H9 (cell line): ENCODE data around the gene APBA2. TPM values are rescaled to one million over a fixed set of nuclear protein-coding genes. Genes with fewer than 3 reads are reported as not detected.
A peak's percentile ranks its signal among the peaks of the same experiment; 100 is the strongest.

ENCODE experiments used
- DNase-seq: peaks from one replicate; pipeline ENCODE4 v3.0.0-alpha.2; 2017
- H2AFZ ChIP-seq: one replicate; pipeline ENCODE4 v1.6.1; 2013; ENCODE audit warnings: mild to moderate bottlenecking, low read length, control low read depth, moderate library complexity
- H2AK5ac ChIP-seq: 2 replicates; pipeline ENCODE4 v1.6.1; 2013; ENCODE audit warnings: low read length, control low read depth, mixed read lengths; ENCODE audit not compliant: insufficient read length
- H2BK120ac ChIP-seq: one replicate; pipeline ENCODE4 v1.6.1; 2013; ENCODE audit warnings: low read depth, mild to moderate bottlenecking, low read length, control low read depth, inconsistent platforms; ENCODE audit not compliant: poor library complexity, severe bottlenecking
- H2BK12ac ChIP-seq: 2 replicates; pipeline ENCODE4 v1.6.1; 2013; ENCODE audit warnings: low read length, control low read depth, mixed read lengths, low read depth; ENCODE audit not compliant: insufficient read length
- H2BK15ac ChIP-seq: 2 replicates; pipeline ENCODE4 v1.6.1; 2013; ENCODE audit warnings: low read depth, low read length, control low read depth
- H2BK20ac ChIP-seq: one replicate; pipeline ENCODE4 v1.6.1; 2013; ENCODE audit warnings: low read depth, mild to moderate bottlenecking, low read length, control low read depth, inconsistent platforms; ENCODE audit not compliant: poor library complexity, severe bottlenecking
- H2BK5ac ChIP-seq: 2 replicates; pipeline ENCODE4 v1.6.1; 2013; ENCODE audit warnings: low read length, control low read depth, mixed read lengths; ENCODE audit not compliant: insufficient read length
- H3K14ac ChIP-seq: 2 replicates; pipeline ENCODE4 v1.6.1; 2013; ENCODE audit warnings: low read length, control low read depth; ENCODE audit not compliant: insufficient read depth
- H3K18ac ChIP-seq: 2 replicates; pipeline ENCODE4 v1.6.1; 2013; ENCODE audit warnings: low read depth, mild to moderate bottlenecking, mixed read lengths, low read length, control low read depth; ENCODE audit not compliant: insufficient read length
- H3K23ac ChIP-seq: 2 replicates; pipeline ENCODE4 v1.6.1; 2013; ENCODE audit warnings: low read length, control low read depth, mixed read lengths, low read depth; ENCODE audit not compliant: insufficient read length
- H3K23me2 ChIP-seq: 2 replicates; pipeline ENCODE4 v1.6.1; 2013; ENCODE audit warnings: low read depth, mild to moderate bottlenecking, mixed read lengths, low read length, control low read depth; ENCODE audit not compliant: insufficient read length, poor library complexity, severe bottlenecking
- H3K27ac ChIP-seq: 2 replicates; pipeline ENCODE4 v1.5.1; 2013; ENCODE audit warnings: low read length, control low read depth, mixed read lengths, low read depth; ENCODE audit not compliant: insufficient read length
- H3K27me3 ChIP-seq: 2 replicates; pipeline ENCODE4 v1.6.1; 2013; ENCODE audit warnings: low read length, control low read depth, inconsistent platforms; ENCODE audit not compliant: insufficient read depth
- H3K4ac ChIP-seq: 2 replicates; pipeline ENCODE4 v1.6.1; 2013; ENCODE audit warnings: low read depth, mild to moderate bottlenecking, control low read depth, inconsistent platforms, low read length, moderate library complexity
- H3K4me1 ChIP-seq: 2 replicates; pipeline ENCODE4 v1.6.1; 2013; ENCODE audit warnings: low read length, control low read depth, inconsistent platforms; ENCODE audit not compliant: insufficient read depth
- H3K4me2 ChIP-seq: 2 replicates; pipeline ENCODE4 v1.6.1; 2013; ENCODE audit warnings: low read length, control low read depth, mixed read lengths; ENCODE audit not compliant: insufficient read length, insufficient read depth
- H3K56ac ChIP-seq: 2 replicates; pipeline ENCODE4 v1.6.1; 2013; ENCODE audit warnings: low read depth, mild to moderate bottlenecking, mixed read lengths, low read length, control low read depth; ENCODE audit not compliant: insufficient read length
- H3K79me1 ChIP-seq: 2 replicates; pipeline ENCODE4 v1.6.1; 2013; ENCODE audit warnings: low read depth, mild to moderate bottlenecking, moderate library complexity, low read length, control low read depth, inconsistent platforms; ENCODE audit not compliant: insufficient read depth, poor library complexity, severe bottlenecking
- H3K79me2 ChIP-seq: 2 replicates; pipeline ENCODE4 v1.6.1; 2013; ENCODE audit warnings: low read length, control low read depth, inconsistent platforms; ENCODE audit not compliant: insufficient read depth
- H3K9ac ChIP-seq: 2 replicates; pipeline ENCODE4 v1.6.1; 2013; ENCODE audit warnings: low read length, control low read depth, mixed read lengths; ENCODE audit not compliant: insufficient read length; ENCODE audit errors: extremely low read depth
- H3K9me3 ChIP-seq: one replicate; pipeline ENCODE4 v1.6.1; 2013; ENCODE audit warnings: low read depth, low read length, inconsistent platforms; ENCODE audit not compliant: control insufficient read depth
- H3T11ph ChIP-seq: one replicate; pipeline ENCODE4 v1.6.1; 2013; ENCODE audit warnings: mild to moderate bottlenecking, low read length, control low read depth, inconsistent platforms
- H4K20me1 ChIP-seq: one replicate; pipeline ENCODE4 v1.6.1; 2013; ENCODE audit not compliant: control insufficient read depth, insufficient read length, insufficient read depth
- H4K5ac ChIP-seq: 2 replicates; pipeline ENCODE4 v1.6.1; 2013; ENCODE audit warnings: low read depth, mild to moderate bottlenecking, mixed read lengths, low read length, control low read depth; ENCODE audit not compliant: insufficient read length
- H4K8ac ChIP-seq: replicated peaks from 2 replicates; pipeline ENCODE4 v1.6.1; 2013; ENCODE audit warnings: low read length, control low read depth, mixed read lengths, low read depth; ENCODE audit not compliant: insufficient read length
- H4K91ac ChIP-seq: 2 replicates; pipeline ENCODE4 v1.6.1; 2013; ENCODE audit warnings: low read depth, mild to moderate bottlenecking, moderate library complexity, mixed read lengths, low read length, control low read depth; ENCODE audit not compliant: insufficient read length
- H3K27ac Mint-ChIP-seq, 3 experiments: 2 replicates in 2 of 3; 3 replicates in 1 of 3; pipeline ENCODE4 v1.8.0; 2020 to 2021; ENCODE audit warnings: mixed read lengths in 3 of 3, mild to moderate bottlenecking in 1 of 3, moderate library complexity in 1 of 3
- H3K27me3 Mint-ChIP-seq: 2 replicates; pipeline ENCODE4 v1.8.0; 2021; ENCODE audit warnings: low read depth, mild to moderate bottlenecking, moderate library complexity, mixed read lengths
- H3K36me3 Mint-ChIP-seq, 3 experiments: 2 replicates in 2 of 3; 3 replicates in 1 of 3; pipeline ENCODE4 v1.8.0; 2020 to 2021; ENCODE audit warnings: low read depth in 3 of 3, mixed read lengths in 3 of 3; ENCODE audit not compliant: insufficient read depth in 1 of 3
- H3K4me1 Mint-ChIP-seq, 2 experiments: 2 replicates each; pipeline ENCODE4 v1.8.0; 2020; ENCODE audit warnings: mixed read lengths in 2 of 2
- H3K4me3 Mint-ChIP-seq, 2 experiments: 2 replicates in 1 of 2; 3 replicates in 1 of 2; pipeline ENCODE4 v1.8.0; 2020 to 2021; ENCODE audit warnings: mild to moderate bottlenecking in 2 of 2, mixed read lengths in 2 of 2, moderate library complexity in 1 of 2
- H3K9me3 Mint-ChIP-seq, 2 experiments: 2 replicates in 1 of 2; 3 replicates in 1 of 2; pipeline ENCODE4 v1.8.0; 2020; ENCODE audit warnings: mild to moderate bottlenecking in 2 of 2, mixed read lengths in 2 of 2, moderate library complexity in 1 of 2
- WGBS: extraction: QIAGEN DNeasy Blood & Tissue Kit; methylation state at CpG from one replicate; pipeline ENCODE4 v1.1.7; 2013; ENCODE audit warnings: missing lambda C conversion rate, low lambda C conversion rate, mixed read lengths; ENCODE audit not compliant: insufficient read length; ENCODE audit errors: extremely low coverage; 5-methylcytosine and 5-hydroxymethylcytosine counted together
- total RNA-seq: library from RNA; stranded (reverse); gene quantifications from 2 replicates; pipeline ENCODE4 v1.2.1, GENCODE V29; 2021
- TF ChIP-seq, protein P1 (sequence below): fragments of 200-600 bp; sonication (generic); conservative IDR thresholded peaks from 3 replicates; pipeline ENCODE4 v1.8.0; 2021; ENCODE audit warnings: antibody characterized with exemption, mild to moderate bottlenecking

The APBA2 gene
- total RNA-seq, 1 experiment from 2014 or later, result 14.3 TPM

GRCh38 chr15:28977377-28978010 lies 91.7 kb downstream of the APBA2 start:
- H3K4me2 ChIP-seq, result no peak overlapping the region
- no peaks in the 10 kb centered on the region for H4K20me1 ChIP-seq
- H3K27ac ChIP-seq, result no peak overlapping the region
- no peaks in the 10 kb centered on the region for H3K23me2 ChIP-seq
- no peaks in the 10 kb centered on the region for H3K79me2 ChIP-seq
- no CpG with 5 or more reads among the region's 6 CpGs for WGBS
- no peak overlapping the region for H3K9ac ChIP-seq
- H3K18ac ChIP-seq, result no peak overlapping the region
- H3K4me1 ChIP-seq, result no peaks in the 10 kb centered on the region
- no peak for DNase-seq
- H3K4ac ChIP-seq, result no peak overlapping the region
- no peak overlapping the region for H2BK15ac ChIP-seq
- no peak overlapping the region for H3T11ph ChIP-seq
- no peak overlapping the region for H2BK120ac ChIP-seq
- no peak overlapping the region for H2AK5ac ChIP-seq
- H2BK12ac ChIP-seq, result no peak overlapping the region
- H3K79me1 ChIP-seq, result no peaks in the 10 kb centered on the region
- no peak overlapping the region for H2BK5ac ChIP-seq
- no peak overlapping the region for H3K14ac ChIP-seq
- H2AFZ ChIP-seq, result no peak overlapping the region
- TF ChIP-seq, protein P1, sequence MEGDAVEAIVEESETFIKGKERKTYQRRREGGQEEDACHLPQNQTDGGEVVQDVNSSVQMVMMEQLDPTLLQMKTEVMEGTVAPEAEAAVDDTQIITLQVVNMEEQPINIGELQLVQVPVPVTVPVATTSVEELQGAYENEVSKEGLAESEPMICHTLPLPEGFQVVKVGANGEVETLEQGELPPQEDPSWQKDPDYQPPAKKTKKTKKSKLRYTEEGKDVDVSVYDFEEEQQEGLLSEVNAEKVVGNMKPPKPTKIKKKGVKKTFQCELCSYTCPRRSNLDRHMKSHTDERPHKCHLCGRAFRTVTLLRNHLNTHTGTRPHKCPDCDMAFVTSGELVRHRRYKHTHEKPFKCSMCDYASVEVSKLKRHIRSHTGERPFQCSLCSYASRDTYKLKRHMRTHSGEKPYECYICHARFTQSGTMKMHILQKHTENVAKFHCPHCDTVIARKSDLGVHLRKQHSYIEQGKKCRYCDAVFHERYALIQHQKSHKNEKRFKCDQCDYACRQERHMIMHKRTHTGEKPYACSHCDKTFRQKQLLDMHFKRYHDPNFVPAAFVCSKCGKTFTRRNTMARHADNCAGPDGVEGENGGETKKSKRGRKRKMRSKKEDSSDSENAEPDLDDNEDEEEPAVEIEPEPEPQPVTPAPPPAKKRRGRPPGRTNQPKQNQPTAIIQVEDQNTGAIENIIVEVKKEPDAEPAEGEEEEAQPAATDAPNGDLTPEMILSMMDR, result no peak
- no peaks in the 10 kb centered on the region for H3K9me3 Mint-ChIP-seq
- H3K27me3 Mint-ChIP-seq, result no peaks in the 10 kb centered on the region; the same call in 1 of the 2 replicates
- H3K23ac ChIP-seq, result no peak overlapping the region
- no peaks in the 10 kb centered on the region for H3K9me3 ChIP-seq
- H4K91ac ChIP-seq, result no peak overlapping the region
- H4K8ac ChIP-seq, result no peak overlapping the region
- peaks cover 5 to 10% of the 10 kb centered on the region in 2 experiments for H3K4me1 Mint-ChIP-seq
- no peaks in the 10 kb centered on the region for H3K27me3 ChIP-seq
- H3K36me3 Mint-ChIP-seq, result no peaks in the 10 kb centered on the region
- H2BK20ac ChIP-seq, result no peak overlapping the region
- H4K5ac ChIP-seq, result no peak overlapping the region
- peak overlapping the region in 1 of 3 experiments; percentile 18; a peak in 2 of 7 replicates for H3K27ac Mint-ChIP-seq
- no peak overlapping the region for H3K4me3 Mint-ChIP-seq
- no peak overlapping the region for H3K56ac ChIP-seq
